Breast epithelium (tissue), 4 donors: Measurements from ENCODE around the gene SPATC1L. TPM values are rescaled to one million over a fixed set of nuclear protein-coding genes. Genes with fewer than 3 reads are reported as not detected.

Experiments
- DNase-seq, 2 donors: peaks; one replicate each; pipeline ENCODE4 v3.0.0-alpha.2; 2019; ENCODE audit warnings: low spot score in 2 of 2
- H3K27ac ChIP-seq, 2 donors: fragments of 200-600 bp; sonication (generic) in 1 of 2; one replicate each; pipeline ENCODE4 v1.5.1; 2016 to 2019; ENCODE audit warnings: mild to moderate bottlenecking in 1 of 2
- H3K27me3 ChIP-seq, 2 donors: fragments of 200-600 bp; sonication (generic) in 1 of 2; one replicate each; pipeline versions ENCODE4 v1.5.1 to v1.6.0; 2017 to 2019; ENCODE audit warnings: control low read depth in 1 of 2, mild to moderate bottlenecking in 1 of 2
- H3K36me3 ChIP-seq: fragments of 200-600 bp; one replicate; pipeline ENCODE4 v1.5.1; 2019
- H3K4me1 ChIP-seq, 2 donors: fragments of 200-600 bp; sonication (generic); one replicate each; pipeline ENCODE4 v1.5.1; 2016 to 2019; ENCODE audit warnings: control low read depth in 1 of 2
- H3K4me3 ChIP-seq, 3 donors: fragments of 200-600 bp; sonication (generic); 1 replicate in 2 of 3; 2 replicates in 1 of 3; pipeline ENCODE4 v1.5.1; 2016 to 2019; ENCODE audit warnings: mild to moderate bottlenecking in 3 of 3, moderate library complexity in 2 of 3
- H3K9me3 ChIP-seq, 2 donors: fragments of 200-600 bp; sonication (generic) in 1 of 2; one replicate each; pipeline ENCODE4 v1.5.1; 2016 to 2019; ENCODE audit warnings: control low read depth in 1 of 2
- CTCF ChIP-seq, 3 donors: fragments of 450-650 bp; IDR thresholded peaks; one replicate each; pipeline ENCODE4 v1.5.1; 2016 to 2017; ENCODE audit warnings: antibody characterized with exemption in 3 of 3, mild to moderate bottlenecking in 3 of 3, moderate library complexity in 3 of 3
- POLR2A ChIP-seq: fragments of 450-650 bp; IDR thresholded peaks from one replicate; pipeline ENCODE4 v1.6.1; 2016; ENCODE audit warnings: antibody characterized with exemption, mild to moderate bottlenecking, moderate library complexity
- POLR2AphosphoS5 ChIP-seq, 3 donors: sonication (generic); formaldehyde crosslinking; IDR thresholded peaks; one replicate each; pipeline ENCODE4 v1.6.1; 2017; ENCODE audit warnings: antibody characterized with exemption in 3 of 3
- intact Hi-C: fragments of 100-400 bp; cut with DNase I; formaldehyde crosslinking; loops from one replicate; pipeline ENCODE4 v1.15.1; 2023; ENCODE audit warnings: low total_unique reads
- total RNA-seq, 3 donors: library from RNA; depleted of rRNA; stranded (reverse); fragments of >200 nt; gene quantifications; one replicate each; pipeline ENCODE4 v1.1.0, GENCODE V29; 2016

The SPATC1L gene
- total RNA-seq, 3 donors from 2014 or later, result 1.6 to 7.0 (median 6.2) TPM

GRCh38 chr21:46152927-46153246 lies 31.4 kb downstream of the SPATC1L start:
- Histone ChIP-seq H3K4me1 (no peaks in the 10 kb centered on the region), H3K9me3 (no peaks in the 10 kb centered on the region), H3K4me3 (peak overlapping the region in 2 of 3 donors; percentile 35 to 56), H3K27me3 (no peaks in the 10 kb centered on the region), H3K27ac (no peak overlapping the region), H3K36me3 (no peaks in the 10 kb centered on the region)
- peak in 1 of 2 donors; percentile 47 for DNase-seq
- intact Hi-C loops, result no loop called here
- no peak for TF ChIP-seq CTCF (IDR thresholded peaks at IDR 0.05)
- TF ChIP-seq POLR2A, result no peak
- TF ChIP-seq POLR2AphosphoS5 (IDR thresholded peaks at IDR 0.05), result no peak

GRCh38 chr21:46151989-46152926 lies 32.0 kb downstream of the SPATC1L start:
- Histone ChIP-seq H3K4me3 (peak overlapping the region in 2 of 3 donors; percentile 35 to 56), H3K36me3 (no peaks in the 10 kb centered on the region), H3K4me1 (no peaks in the 10 kb centered on the region), H3K27ac (no peak overlapping the region), H3K9me3 (no peaks in the 10 kb centered on the region), H3K27me3 (no peaks in the 10 kb centered on the region)
- intact Hi-C loops, result no loop called here
- TF ChIP-seq POLR2AphosphoS5 (IDR thresholded peaks at IDR 0.05), result no peak
- no peak for TF ChIP-seq CTCF (IDR thresholded peaks at IDR 0.05)
- no peak for TF ChIP-seq POLR2A
- peak in 1 of 2 donors; percentile 30 for DNase-seq

- H3K4me1 ChIP-seq, result no peaks in the 10 kb centered on the region
- H3K36me3 ChIP-seq, result no peaks in the 10 kb centered on the region
- H3K9me3 ChIP-seq, result no peaks in the 10 kb centered on the region
- intact Hi-C loops, result no loop called here
- DNase-seq, result peak in 1 of 2 donors; percentile 51
- TF ChIP-seq CTCF (IDR thresholded peaks at IDR 0.05), result no peak
- TF ChIP-seq POLR2AphosphoS5 (IDR thresholded peaks at IDR 0.05), result no peak
- TF ChIP-seq POLR2A, result no peak
- no peak overlapping the region for H3K4me3 ChIP-seq
- no peak overlapping the region for H3K27ac ChIP-seq
- no peaks in the 10 kb centered on the region for H3K27me3 ChIP-seq
Observed at GRCh38 chr21:46151261-46151988, 32.8 kb downstream of the SPATC1L start.

GRCh38 chr21:46150491-46151121 lies 33.7 kb downstream of the SPATC1L start:
- no peak for TF ChIP-seq POLR2A
- TF ChIP-seq POLR2AphosphoS5 (IDR thresholded peaks at IDR 0.05), result no peak
- TF ChIP-seq CTCF (IDR thresholded peaks at IDR 0.05), result no peak
- intact Hi-C loops, result no loop called here
- no peak overlapping the region for H3K4me3 ChIP-seq
- H3K27ac ChIP-seq, result no peak overlapping the region
- H3K36me3 ChIP-seq, result no peaks in the 10 kb centered on the region
- H3K27me3 ChIP-seq, result no peaks in the 10 kb centered on the region
- H3K4me1 ChIP-seq, result no peaks in the 10 kb centered on the region
- DNase-seq, result peak in 1 of 2 donors; percentile 45
- no peaks in the 10 kb centered on the region for H3K9me3 ChIP-seq
